Caki2 (cell line): Measurements from ENCODE around the gene TCF3. TPM values are rescaled to one million over a fixed set of nuclear protein-coding genes. Genes with fewer than 3 reads are reported as not detected.

Experiments used
- DNase-seq: peaks from one replicate; pipeline ENCODE4 v3.0.0-alpha.2; 2015; ENCODE audit warnings: low read depth
- in situ Hi-C: cut with HindIII; loops from 2 replicates; pipeline ENCODE4 v1.10.0; 2016; ENCODE audit warnings: low sequenced_read_pairs, low pct_unique_long_range_greater_than_20kb, mixed read lengths
- total RNA-seq: library from RNA; depleted of rRNA; stranded (reverse); fragments of >200 nt; shearing (Covaris generic); gene quantifications from 2 replicates; pipeline ENCODE4 v1.2.3, GENCODE V29; 2014; ENCODE audit warnings: low replicate concordance

TCF3 gene
- total RNA-seq, 1 experiment from 2014 or later = 65.0 TPM

GRCh38 chr19:1620502-1620901, 31.9 kb downstream of the TCF3 start:
- in situ Hi-C loops = no loop called here
- no peak for DNase-seq

GRCh38 chr19:1619703-1620102, 32.7 kb downstream of the TCF3 start:
- no peak for DNase-seq
- in situ Hi-C loops = no loop called here

GRCh38 chr19:1619094-1619439, 33.3 kb downstream of the TCF3 start:
- in situ Hi-C loops = no loop called here
- DNase-seq = no peak

- in situ Hi-C loops = no loop called here
- no peak for DNase-seq
Observed at GRCh38 chr19:1618157-1619093, 34.0 kb downstream of the TCF3 start.

- no peak for DNase-seq
- in situ Hi-C loops = no loop called here
Observed at GRCh38 chr19:1616875-1617274, 35.5 kb downstream of the TCF3 start.

- no peak for DNase-seq
- in situ Hi-C loops = no loop called here
Observed at GRCh38 chr19:1616396-1616795, 36.0 kb downstream of the TCF3 start.

GRCh38 chr19:1615156-1615765, 37.2 kb downstream of the TCF3 start:
- in situ Hi-C loops = no loop called here
- DNase-seq = no peak

GRCh38 chr19:1613808-1614570, 38.4 kb downstream of the TCF3 start:
- in situ Hi-C loops = no loop called here
- no peak for DNase-seq

GRCh38 chr19:1613146-1613545, 39.3 kb downstream of the TCF3 start:
- in situ Hi-C loops = no loop called here
- no peak for DNase-seq

GRCh38 chr19:1612114-1613086, 40.0 kb downstream of the TCF3 start:
- DNase-seq = no peak
- in situ Hi-C loops = no loop called here

GRCh38 chr19:1611353-1611752, 41.1 kb downstream of the TCF3 start:
- no peak for DNase-seq
- in situ Hi-C loops = no loop called here

- in situ Hi-C loops = no loop called here
- no peak for DNase-seq
Observed at GRCh38 chr19:1610579-1610978, 41.8 kb downstream of the TCF3 start.

- no peak for DNase-seq
- in situ Hi-C loops = no loop called here
Observed at GRCh38 chr19:1609680-1610474, 42.5 kb downstream of the TCF3 start.

- no peak for DNase-seq
- in situ Hi-C loops = no loop called here
Observed at GRCh38 chr19:1609103-1609396, 43.4 kb downstream of the TCF3 start.

- in situ Hi-C loops = no loop called here
Observed at GRCh38 chr19:1608359-1609102, 43.9 kb downstream of the TCF3 start.

GRCh38 chr19:1606138-1606651, 46.2 kb downstream of the TCF3 start:
- in situ Hi-C loops = no loop called here
- no peak for DNase-seq

More at GRCh38 chr19:1608359-1609102, 43.9 kb downstream of the TCF3 start:
- no peak for DNase-seq
